HuH-7 (cell line): ENCODE measurements around the gene DNM1.
"Not testable (repeated sequence)": the region's sequence is repeated elsewhere in the genome, so short reads cannot be mapped to it uniquely, and the experiment has no call there.

Source experiments
- DNase-seq: peaks from one replicate; pipeline ENCODE4 v3.0.0; 2011; ENCODE audit warnings: low spot score

The DNM1 gene

GRCh38 chr9:128276574-128277270, 73.5 kb downstream of the DNM1 start:
- peak; percentile 50 for DNase-seq

GRCh38 chr9:128279088-128280073, 76.2 kb downstream of the DNM1 start:
- DNase-seq: not testable (repeated sequence)

- no peak for DNase-seq
These were observed 77.0 kb downstream of the DNM1 start for GRCh38 chr9:128280084-128280622.

- DNase-seq: no peak
These were observed 79.3 kb downstream of the DNM1 start for GRCh38 chr9:128282500-128282899.

GRCh38 chr9:128285033-128285784, 82.0 kb downstream of the DNM1 start:
- DNase-seq: no peak

GRCh38 chr9:128286440-128286839, 83.3 kb downstream of the DNM1 start:
- DNase-seq: no peak

GRCh38 chr9:128288273-128289004, 85.3 kb downstream of the DNM1 start:
- no peak for DNase-seq

- no peak for DNase-seq
These were observed 88.8 kb downstream of the DNM1 start for GRCh38 chr9:128292009-128292408.

- DNase-seq: no peak
These were observed 89.9 kb downstream of the DNM1 start for GRCh38 chr9:128293091-128293490.

- no peak for DNase-seq
These were observed 91.0 kb downstream of the DNM1 start for GRCh38 chr9:128294142-128294541.

- DNase-seq: peak; percentile 47
These were observed 93.4 kb downstream of the DNM1 start for GRCh38 chr9:128296340-128297220.

GRCh38 chr9:128297221-128297773, 94.1 kb downstream of the DNM1 start:
- no peak for DNase-seq

GRCh38 chr9:128298535-128299482, 95.6 kb downstream of the DNM1 start:
- no peak for DNase-seq

GRCh38 chr9:128304136-128304970, 101.2 kb downstream of the DNM1 start:
- DNase-seq: no peak
